ENCODE results near the gene PIEZO1. TPM values are rescaled to one million over a fixed set of nuclear protein-coding genes. Genes with fewer than 3 reads are reported as not detected.

The PIEZO1 gene
- total and polyA plus RNA-seq, 9 of the 15 experiments (the other 6 are each of a cell fraction or from before 2014, with no cell fraction given) = 3.6 to 432 (median 131) TPM

GRCh38 chr16:88782454-88783390 lies 2.3 kb downstream of the PIEZO1 start (continued):
- TF ChIP-seq ZBTB26 (CRISPR knock-in tag; IDR thresholded peaks at IDR 0.05) = no peak
- no peak for TF ChIP-seq NELFE (IDR thresholded peaks at IDR 0.05; ENCODE audit: insufficient read depth, insufficient read length)
- TF ChIP-seq ZBTB11 (CRISPR knock-in tag; IDR thresholded peaks at IDR 0.05) = no peak
- TF ChIP-seq ATF4 (CRISPR knock-in tag; IDR thresholded peaks at IDR 0.05) = no peak
- no peak for TF ChIP-seq MAFK (IDR thresholded peaks at IDR 0.05; ENCODE audit: low read length)
- TF ChIP-seq FOXP1 (CRISPR knock-in tag; IDR thresholded peaks at IDR 0.05) = no peak
- TF ChIP-seq TAF9B (IDR thresholded peaks at IDR 0.05; ENCODE audit: partially characterized antibody) = no peak
- no peak for TF ChIP-seq ZNF445 (CRISPR knock-in tag; IDR thresholded peaks at IDR 0.05; ENCODE audit: low read depth)
- TF ChIP-seq, protein P1, sequence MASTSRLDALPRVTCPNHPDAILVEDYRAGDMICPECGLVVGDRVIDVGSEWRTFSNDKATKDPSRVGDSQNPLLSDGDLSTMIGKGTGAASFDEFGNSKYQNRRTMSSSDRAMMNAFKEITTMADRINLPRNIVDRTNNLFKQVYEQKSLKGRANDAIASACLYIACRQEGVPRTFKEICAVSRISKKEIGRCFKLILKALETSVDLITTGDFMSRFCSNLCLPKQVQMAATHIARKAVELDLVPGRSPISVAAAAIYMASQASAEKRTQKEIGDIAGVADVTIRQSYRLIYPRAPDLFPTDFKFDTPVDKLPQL (IDR thresholded peaks at IDR 0.05; ENCODE audit: extremely low read depth, insufficient read length) = no peak
- no peak for TF ChIP-seq NCOR1 (IDR thresholded peaks at IDR 0.05)
- peak; percentile 51 to 57; a peak in 2 of 4 replicates for TF ChIP-seq NRF1 (conservative IDR thresholded peaks at IDR 0.05 in 1 of 2, IDR thresholded peaks at IDR 0.05 in 1 of 2)
- TF ChIP-seq TBL1XR1 (IDR thresholded peaks at IDR 0.05; ENCODE audit: low read length in 2 of 2) = no peak
- no peak for TF ChIP-seq ZBTB8A (IDR thresholded peaks at IDR 0.05; ENCODE audit: partially characterized antibody)
- no peak for TF ChIP-seq NR1H2 (CRISPR knock-in tag; IDR thresholded peaks at IDR 0.05)
- TF ChIP-seq PRDM10 (IDR thresholded peaks at IDR 0.05; ENCODE audit: partially characterized antibody) = peak; percentile 22
- TF ChIP-seq RUNX1 (IDR thresholded peaks at IDR 0.05; ENCODE audit: low read depth) = no peak
